GM18858 (cell line): ENCODE measurements around the gene COMMD10.
A peak's percentile ranks its signal among the peaks of the same experiment; 100 is the strongest.

Source experiments
- ATAC-seq: cut with Tn5 transposase; IDR thresholded peaks from one replicate; pipeline ENCODE4 v1.9.1; 2021; ENCODE audit not compliant: unreplicated experiment

The COMMD10 gene

GRCh38 chr5:116288524-116288923 lies 203.7 kb downstream of the COMMD10 start:
- ATAC-seq: no peak

GRCh38 chr5:116289276-116289675 lies 204.5 kb downstream of the COMMD10 start:
- no peak for ATAC-seq

GRCh38 chr5:116291271-116291670 lies 206.4 kb downstream of the COMMD10 start:
- ATAC-seq: no peak

- no peak for ATAC-seq
These were observed 207.5 kb downstream of the COMMD10 start for GRCh38 chr5:116292321-116292720.

GRCh38 chr5:116296335-116297072 lies 211.7 kb downstream of the COMMD10 start:
- no peak for ATAC-seq

GRCh38 chr5:116297296-116297814 lies 212.5 kb downstream of the COMMD10 start:
- no peak for ATAC-seq

- ATAC-seq: no peak
These were observed 215.2 kb downstream of the COMMD10 start for GRCh38 chr5:116299746-116300640.

- no peak for ATAC-seq
These were observed 216.3 kb downstream of the COMMD10 start for GRCh38 chr5:116301110-116301509.

GRCh38 chr5:116303340-116303739 lies 218.5 kb downstream of the COMMD10 start:
- no peak for ATAC-seq

GRCh38 chr5:116303810-116304209 lies 219.0 kb downstream of the COMMD10 start:
- ATAC-seq: no peak

GRCh38 chr5:116305899-116306298 lies 221.1 kb downstream of the COMMD10 start:
- no peak for ATAC-seq

- no peak for ATAC-seq
These were observed 222.0 kb downstream of the COMMD10 start for GRCh38 chr5:116306846-116307245.

- no peak for ATAC-seq
These were observed 223.6 kb downstream of the COMMD10 start for GRCh38 chr5:116308391-116308790.

- ATAC-seq: no peak
These were observed 228.5 kb downstream of the COMMD10 start for GRCh38 chr5:116313366-116313765.

GRCh38 chr5:116315531-116315930 lies 230.7 kb downstream of the COMMD10 start:
- no peak for ATAC-seq

GRCh38 chr5:116318091-116318854 lies 233.4 kb downstream of the COMMD10 start:
- no peak for ATAC-seq

GRCh38 chr5:116320486-116320885 lies 235.7 kb downstream of the COMMD10 start:
- ATAC-seq: no peak

- no peak for ATAC-seq
These were observed 244.7 kb downstream of the COMMD10 start for GRCh38 chr5:116329503-116329902.

GRCh38 chr5:116340799-116341198 lies 256.0 kb downstream of the COMMD10 start:
- ATAC-seq: peak; percentile 74
